Forelimb muscle (tissue), 1 donor: Measurements from ENCODE around the gene CEACAM19. TPM values are rescaled to one million over a fixed set of nuclear protein-coding genes. Genes with fewer than 3 reads are reported as not detected.
"Not testable (repeated sequence)": the region's sequence is repeated elsewhere in the genome, so short reads cannot be mapped to it uniquely, and the experiment has no call there.

Experiments used
- DNase-seq: peaks from one replicate; pipeline ENCODE4 v3.0.0-alpha.2; 2013; ENCODE audit warnings: low read depth
- polyA plus RNA-seq: library from polyadenylated mRNA; unstranded; fragments of 120-200 nt; gene quantifications from one replicate; pipeline ENCODE4 v1.2.1, GENCODE V29; 2013; ENCODE audit not compliant: insufficient read length

Gene CEACAM19
- 8.0 TPM for polyA plus RNA-seq

DNA sequence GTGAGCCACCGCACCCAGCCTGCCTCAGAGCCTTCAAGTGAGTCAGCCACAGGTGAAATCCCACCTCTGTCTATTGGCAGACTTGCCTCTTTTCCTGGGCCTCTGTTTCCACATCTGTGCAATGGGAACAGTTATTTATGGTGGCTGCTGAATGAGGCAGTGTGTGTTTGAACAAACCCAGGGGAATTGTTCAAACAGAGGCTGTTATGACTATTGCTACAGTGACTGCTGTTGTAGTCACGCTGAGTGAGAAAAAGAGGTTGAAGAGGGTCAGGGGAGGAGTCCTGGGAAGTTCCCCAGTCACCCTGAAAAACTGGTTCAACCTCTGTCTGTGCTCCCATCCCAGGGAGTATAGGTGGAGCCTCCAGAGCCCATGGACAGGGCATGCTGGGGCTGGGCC lies at the start of gene CEACAM19:
Gene CEACAM19, plus strand, starts transcription at position 83 of the 400 bp plus-strand sequence. CDS start 450 bp downstream, outside the sequence.
- no peak for DNase-seq

- DNase-seq = no peak
Measured at GRCh38 chr19:44623080-44623479, 48.2 kb upstream of the CEACAM19 start.

GRCh38 chr19:44623626-44624025 lies 47.7 kb upstream of the CEACAM19 start:
- no peak for DNase-seq

DNA sequence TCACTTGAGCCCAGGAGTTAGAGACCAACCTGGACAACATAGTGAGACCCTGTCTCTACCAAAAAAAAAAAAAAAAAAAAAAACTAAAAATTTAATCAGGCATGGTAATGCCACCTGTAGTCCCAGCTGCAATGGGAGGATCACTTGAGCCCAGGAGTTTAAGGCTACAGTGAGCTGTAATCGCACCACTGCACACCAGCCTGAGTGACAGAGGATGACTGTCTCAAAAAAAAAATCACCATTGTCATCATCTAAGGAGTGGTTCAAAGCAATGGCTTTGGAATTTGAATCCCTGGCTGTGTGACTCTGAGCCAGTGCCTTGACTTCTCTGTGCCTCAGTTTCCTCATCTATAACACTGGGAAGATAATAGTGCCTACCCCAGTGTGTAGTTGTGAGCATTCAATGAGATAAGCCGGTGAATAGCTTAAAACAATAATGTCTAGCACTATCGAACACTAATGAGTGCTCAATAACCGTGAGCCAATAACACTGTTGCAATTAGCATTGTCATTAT lies 46.4 kb upstream of the CEACAM19 start:
- DNase-seq = no peak

DNA sequence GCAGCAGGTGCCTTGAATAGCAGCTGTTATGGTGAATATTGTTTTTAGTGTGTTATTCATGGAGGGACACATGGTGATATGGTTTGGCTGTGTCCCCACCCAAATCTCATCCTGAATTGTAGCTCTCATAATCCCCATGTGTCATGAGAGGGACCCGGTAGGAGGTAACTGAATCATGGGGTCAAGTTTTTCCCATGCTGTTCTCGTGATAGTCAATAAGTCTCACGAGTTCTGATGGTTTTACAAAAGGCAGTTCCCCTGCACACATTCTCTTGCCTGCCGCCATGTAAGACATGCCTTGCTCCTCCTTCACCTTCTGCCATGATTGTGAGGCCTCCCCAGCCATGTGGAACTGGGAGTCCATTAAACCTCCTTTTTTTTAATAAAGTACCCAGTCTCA lies 45.6 kb upstream of the CEACAM19 start:
- DNase-seq = not testable (repeated sequence)

DNA sequence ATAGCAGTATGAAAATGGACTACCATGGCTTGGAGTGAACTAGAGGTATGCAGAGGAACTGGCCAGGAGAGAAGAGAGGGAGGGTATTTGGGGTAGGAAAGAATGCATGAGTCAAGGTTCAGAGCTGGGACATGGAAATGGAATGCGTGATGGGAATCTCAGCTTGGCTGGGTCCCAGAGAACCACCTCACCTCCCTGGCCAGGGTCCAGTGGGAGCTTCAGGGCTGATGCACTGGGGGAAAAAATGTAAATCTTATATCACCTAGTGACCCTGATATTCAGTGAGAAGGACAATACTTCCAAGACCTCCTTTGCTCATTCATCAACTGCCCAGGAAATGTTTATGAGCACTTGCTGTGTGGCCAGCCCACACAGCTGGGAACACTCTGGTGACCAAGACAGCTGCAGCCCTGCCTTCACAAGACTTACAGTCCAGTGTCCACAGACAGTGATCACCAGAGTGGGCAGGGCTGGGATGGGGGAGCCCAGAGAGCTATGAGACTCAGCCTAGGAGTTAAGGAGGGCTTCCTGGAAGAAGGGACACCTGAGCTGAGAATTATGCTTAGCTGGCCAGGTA lies 45.1 kb upstream of the CEACAM19 start:
- no peak for DNase-seq

DNA sequence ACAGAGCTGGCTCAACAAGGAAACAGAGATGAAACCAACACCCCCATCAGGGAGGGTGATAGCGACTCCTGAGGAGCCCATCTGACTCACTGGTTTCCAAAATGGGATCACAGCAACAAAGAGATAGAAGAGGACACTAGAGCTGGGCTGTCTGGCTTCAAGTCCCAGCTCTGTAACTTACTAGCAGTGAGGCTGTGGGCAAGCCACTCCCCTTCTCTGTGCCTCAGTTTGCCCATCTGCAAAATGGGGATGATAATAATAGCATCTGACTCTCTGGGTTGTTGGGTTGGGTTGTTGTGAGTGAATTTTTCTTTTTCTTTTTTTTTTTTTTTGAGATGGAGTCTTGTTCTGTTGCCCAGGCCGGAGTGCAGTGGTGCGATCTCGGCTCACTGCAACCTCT lies 43.7 kb upstream of the CEACAM19 start:
- no peak for DNase-seq

- no peak for DNase-seq
Measured at GRCh38 chr19:44628793-44629192, 42.5 kb upstream of the CEACAM19 start.

- DNase-seq = not testable (repeated sequence)
Measured at GRCh38 chr19:44631611-44632010, 39.7 kb upstream of the CEACAM19 start.

- not testable (repeated sequence) for DNase-seq
Measured at GRCh38 chr19:44634058-44634457, 37.2 kb upstream of the CEACAM19 start.

- no peak for DNase-seq
Measured at GRCh38 chr19:44634785-44635184, 36.5 kb upstream of the CEACAM19 start.

DNA sequence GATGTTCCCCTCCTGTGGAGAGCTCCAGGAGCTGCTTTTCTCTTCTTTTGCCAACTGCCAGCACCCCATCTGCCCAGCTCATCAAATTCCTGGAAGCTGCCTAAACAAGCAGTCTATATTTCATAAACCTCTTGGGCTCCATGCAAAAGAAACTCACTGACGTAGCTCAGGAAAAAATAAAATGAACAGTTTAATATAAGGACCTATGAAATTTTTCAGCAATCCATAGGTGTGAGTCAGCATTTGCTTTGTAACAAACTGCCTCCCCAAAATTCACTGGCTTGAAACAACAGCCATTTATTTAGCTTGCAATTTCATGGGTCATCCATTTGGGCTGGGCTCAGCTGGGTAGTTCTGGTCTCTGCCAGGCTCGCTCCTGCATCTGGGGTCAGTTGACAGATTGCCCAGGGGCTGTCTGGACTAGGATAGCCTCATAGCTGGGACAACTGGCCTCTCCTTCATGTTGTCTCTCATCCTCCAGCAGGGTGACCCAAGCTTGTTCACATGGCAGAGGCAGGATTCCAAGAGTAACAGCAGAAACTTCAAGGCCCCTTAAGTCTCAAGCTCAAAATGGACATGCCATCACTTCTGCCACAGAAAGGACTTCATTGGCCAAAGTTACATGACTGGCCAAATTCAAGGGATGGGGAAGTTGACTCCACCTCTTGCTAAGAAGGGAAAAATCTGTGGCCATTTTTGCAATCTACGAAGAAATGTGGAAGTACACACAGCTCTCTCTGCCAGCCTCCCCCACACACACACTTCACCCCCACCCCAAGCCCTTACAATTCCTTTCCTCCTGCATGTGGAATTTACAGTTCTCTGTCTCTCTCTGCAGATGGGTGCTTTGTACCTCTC lies 35.5 kb upstream of the CEACAM19 start:
- no peak for DNase-seq

DNA sequence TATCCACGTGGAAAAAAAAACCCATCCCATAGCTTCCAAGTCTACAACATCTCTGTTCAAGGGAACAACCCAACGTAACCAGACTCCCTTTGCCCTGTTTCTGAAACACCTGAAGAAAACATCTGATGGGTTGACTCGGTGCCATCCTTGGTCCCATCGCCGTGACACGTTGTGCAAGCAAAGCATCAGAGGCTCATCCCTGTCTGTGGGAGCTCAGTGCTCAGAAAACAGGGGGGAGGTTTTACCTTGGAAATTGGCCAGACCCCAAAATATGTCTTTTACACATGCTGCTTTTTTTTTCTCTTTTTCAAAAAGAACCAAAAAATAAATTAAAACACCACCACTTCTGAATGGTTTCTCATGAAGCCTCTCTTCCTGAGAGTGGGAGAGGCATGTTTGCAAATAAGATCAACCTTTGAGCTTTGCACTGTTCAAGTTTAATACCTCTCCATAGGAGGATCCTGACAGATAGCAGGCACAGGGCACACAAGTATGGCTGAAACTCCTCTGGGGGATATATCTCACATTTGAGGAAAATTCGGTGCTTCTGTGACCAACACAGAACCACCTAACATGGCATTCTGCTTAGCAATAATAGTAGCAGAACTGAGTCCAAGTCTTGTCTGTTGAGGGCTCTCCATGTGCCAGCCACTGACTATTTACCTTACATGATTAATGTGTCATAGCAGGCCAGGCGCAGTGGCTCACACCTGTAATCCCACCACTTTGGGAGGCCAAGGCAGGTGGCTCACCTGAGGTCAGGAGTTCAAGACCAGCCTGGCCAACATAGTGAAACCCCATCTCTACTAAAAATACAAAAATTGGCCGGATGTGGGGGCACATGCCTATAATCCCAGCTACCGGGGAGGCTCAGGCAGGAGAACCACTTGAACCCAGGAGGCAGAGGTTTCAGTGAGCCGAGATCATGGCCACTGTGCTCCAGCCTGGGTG lies 34.6 kb upstream of the CEACAM19 start:
- no peak for DNase-seq

DNA sequence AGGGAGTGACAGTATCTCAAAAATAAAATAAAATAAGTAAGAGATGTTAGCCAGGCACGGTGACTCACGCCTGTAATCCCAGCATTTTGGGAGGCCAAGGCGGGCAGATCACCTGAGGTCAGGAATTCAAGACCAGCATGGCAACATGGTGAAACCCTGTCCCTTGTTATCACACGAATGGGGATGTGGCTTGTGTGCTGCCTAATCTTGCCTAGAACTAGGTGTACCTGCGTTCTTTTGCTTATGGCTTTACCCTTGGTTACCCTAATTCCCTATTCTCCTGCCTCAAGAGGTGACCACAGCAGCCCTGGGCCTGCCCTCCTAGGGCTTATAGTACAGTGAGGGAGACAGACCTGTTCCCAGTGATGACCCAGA lies 33.9 kb upstream of the CEACAM19 start:
- no peak for DNase-seq

GRCh38 chr19:44640518-44640917 lies 30.8 kb upstream of the CEACAM19 start:
- DNase-seq = no peak

DNA sequence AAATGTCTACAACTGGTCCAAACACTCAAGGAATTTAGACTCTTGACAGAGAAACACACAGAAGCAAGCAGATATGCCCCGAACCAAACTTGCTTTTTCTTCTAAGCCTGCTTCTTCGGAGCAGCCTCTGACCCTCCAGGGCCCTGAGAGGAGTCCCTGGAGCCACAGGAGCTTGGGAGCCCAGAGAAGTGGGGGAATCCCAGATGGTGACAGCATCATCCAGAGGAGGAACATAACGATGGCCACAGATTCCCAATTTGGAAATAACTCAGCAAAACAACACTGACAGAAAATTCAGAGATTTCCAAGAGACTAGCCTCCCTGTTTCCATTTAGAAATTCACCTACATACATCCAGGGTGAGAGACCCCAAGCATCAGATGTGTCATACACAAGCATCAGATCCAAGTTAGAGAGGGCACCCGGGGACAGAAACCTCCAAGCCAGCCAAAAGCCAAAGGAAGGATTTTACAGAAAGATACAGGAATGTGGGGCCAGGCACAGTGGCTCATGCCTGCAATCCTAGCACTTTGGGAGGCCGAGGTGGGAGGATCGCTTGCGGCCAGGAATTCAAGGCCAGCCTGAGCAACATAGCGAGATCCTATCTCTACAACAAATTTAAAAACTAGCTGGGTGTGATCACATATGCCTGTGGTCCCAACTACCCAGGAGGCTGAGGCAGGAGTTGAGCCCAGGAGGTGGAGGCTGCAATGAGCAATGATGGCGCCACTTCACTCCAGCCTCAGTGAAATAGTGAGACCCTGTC lies 29.6 kb upstream of the CEACAM19 start:
- no peak for DNase-seq

GRCh38 chr19:44642377-44642776 lies 28.9 kb upstream of the CEACAM19 start:
- no peak for DNase-seq

GRCh38 chr19:44643605-44644401 lies 27.5 kb upstream of the CEACAM19 start, which contains the start of gene PVR:
PVR (plus strand) TSS chr19:44643910; CDS start chr19:44644097, 187 bp downstream.
- DNase-seq = no peak

- no peak for DNase-seq
Measured at GRCh38 chr19:44644402-44645016, 26.8 kb upstream of the CEACAM19 start.
